BLaER1 treated with 17β-estradiol and CSF1 and Interleukin-3, amounts not matched to agents 10 nM and 100 nM (cell line): ENCODE data around the gene NAGPA.

ENCODE experiments used
- H3K27ac ChIP-seq, 11 experiments: shearing (Covaris generic); formaldehyde crosslinking; 2 replicates each; pipeline ENCODE4 v1.8.1; 2022
- H3K27me3 ChIP-seq, 11 experiments: shearing (Covaris generic); formaldehyde crosslinking; 2 replicates each; pipeline ENCODE4 v1.8.1; 2022
- H3K36me3 ChIP-seq, 11 experiments: shearing (Covaris generic); formaldehyde crosslinking; 2 replicates each; pipeline ENCODE4 v1.8.1; 2022
- H3K4me1 ChIP-seq, 10 experiments: shearing (Covaris generic); formaldehyde crosslinking; 2 replicates each; pipeline ENCODE4 v1.8.1; 2022
- H3K4me2 ChIP-seq, 11 experiments: shearing (Covaris generic); formaldehyde crosslinking; 2 replicates each; pipeline ENCODE4 v1.8.1; 2022
- H3K4me3 ChIP-seq, 10 experiments: shearing (Covaris generic); formaldehyde crosslinking; 2 replicates each; pipeline ENCODE4 v1.8.1; 2022
- H3K9ac ChIP-seq, 11 experiments: shearing (Covaris generic); formaldehyde crosslinking; 2 replicates each; pipeline ENCODE4 v1.8.1; 2022
- H3K9me3 ChIP-seq, 11 experiments: shearing (Covaris generic); formaldehyde crosslinking; replicated peaks in 1 of 11; 2 replicates each; pipeline ENCODE4 v1.8.1; 2022
- H4K20me1 ChIP-seq, 11 experiments: shearing (Covaris generic); formaldehyde crosslinking; 2 replicates each; pipeline ENCODE4 v1.8.1; 2022
- Cebpa-rat ChIP-seq, 11 experiments: shearing (Covaris generic); IDR thresholded peaks; 2 replicates each; pipeline ENCODE4 v1.8.1; 2022

The NAGPA gene

GRCh38 chr16:5028950-5029475, 4.7 kb downstream of the NAGPA start:
- no peak for TF ChIP-seq Cebpa-rat (IDR thresholded peaks at IDR 0.05)
- no peak overlapping the region for H3K27ac ChIP-seq
- H3K9me3 ChIP-seq: no peaks in the 10 kb centered on the region
- no peak overlapping the region for H3K9ac ChIP-seq
- H3K27me3 ChIP-seq: no peaks in the 10 kb centered on the region
- H3K4me1 ChIP-seq: peaks cover 10 to 30% (median 14%) of the 10 kb centered on the region in 10 experiments
- no peak overlapping the region for H3K4me3 ChIP-seq
- no peak overlapping the region for H3K4me2 ChIP-seq
- H3K36me3 ChIP-seq: peaks cover 0 to 73% (median 31%) of the 10 kb centered on the region in 11 experiments; a peak in 15 of 22 replicates
- H4K20me1 ChIP-seq: peaks cover 0 to 63% (median 7%) of the 10 kb centered on the region in 11 experiments; a peak in 10 of 22 replicates

GRCh38 chr16:5027575-5028235, 6.0 kb downstream of the NAGPA start:
- Histone ChIP-seq H3K27me3 (no peaks in the 10 kb centered on the region), H3K4me2 (no peak overlapping the region), H3K4me3 (no peak overlapping the region), H3K4me1 (peaks cover 4 to 26% (median 8%) of the 10 kb centered on the region in 10 experiments), H3K9ac (no peak overlapping the region), H3K27ac (no peak overlapping the region), H3K9me3 (no peaks in the 10 kb centered on the region), H4K20me1 (peaks cover 0 to 74% (median 7%) of the 10 kb centered on the region in 11 experiments; a peak in 10 of 22 replicates), H3K36me3 (peaks cover 0 to 73% (median 31%) of the 10 kb centered on the region in 11 experiments; a peak in 15 of 22 replicates)
- no peak for TF ChIP-seq Cebpa-rat (IDR thresholded peaks at IDR 0.05)

GRCh38 chr16:5027086-5027485, 6.6 kb downstream of the NAGPA start:
- no peak overlapping the region for H3K27ac ChIP-seq
- no peak overlapping the region for H3K4me2 ChIP-seq
- H3K9me3 ChIP-seq: no peaks in the 10 kb centered on the region
- no peak overlapping the region for H3K4me3 ChIP-seq
- peaks cover 0 to 73% (median 31%) of the 10 kb centered on the region in 11 experiments; a peak in 15 of 22 replicates for H3K36me3 ChIP-seq
- no peak for TF ChIP-seq Cebpa-rat (IDR thresholded peaks at IDR 0.05)
- H3K9ac ChIP-seq: no peak overlapping the region; a peak in 1 of 22 replicates
- no peaks in the 10 kb centered on the region for H3K27me3 ChIP-seq
- peaks cover 0 to 20% (median 2%) of the 10 kb centered on the region in 10 experiments; a peak in 8 of 20 replicates for H3K4me1 ChIP-seq
- peaks cover 0 to 74% (median 7%) of the 10 kb centered on the region in 11 experiments; a peak in 10 of 22 replicates for H4K20me1 ChIP-seq

GRCh38 chr16:5026664-5027063, 7.1 kb downstream of the NAGPA start:
- H3K9ac ChIP-seq: no peak overlapping the region; a peak in 1 of 22 replicates
- H4K20me1 ChIP-seq: peaks cover 0 to 74% (median 7%) of the 10 kb centered on the region in 11 experiments; a peak in 10 of 22 replicates
- H3K4me3 ChIP-seq: no peak overlapping the region
- H3K4me2 ChIP-seq: no peak overlapping the region
- no peak for TF ChIP-seq Cebpa-rat (IDR thresholded peaks at IDR 0.05)
- H3K27me3 ChIP-seq: no peaks in the 10 kb centered on the region
- H3K9me3 ChIP-seq: no peaks in the 10 kb centered on the region
- no peak overlapping the region for H3K27ac ChIP-seq
- H3K4me1 ChIP-seq: peaks cover 0 to 15% (median 0%) of the 10 kb centered on the region in 10 experiments; a peak in 6 of 20 replicates
- H3K36me3 ChIP-seq: peaks cover 0 to 72% (median 31%) of the 10 kb centered on the region in 11 experiments; a peak in 15 of 22 replicates

- no peak overlapping the region for H3K4me2 ChIP-seq
- no peak for TF ChIP-seq Cebpa-rat (IDR thresholded peaks at IDR 0.05)
- H3K27ac ChIP-seq: no peak overlapping the region
These were observed 8.5 kb downstream of the NAGPA start for GRCh38 chr16:5025171-5025632.

GRCh38 chr16:5024632-5025031, 9.1 kb downstream of the NAGPA start:
- Histone ChIP-seq H3K4me1 (peaks cover 7 to 13% (median 11%) of the 10 kb centered on the region in 10 experiments; a peak in 17 of 20 replicates), H4K20me1 (peaks cover 0 to 56% (median 7%) of the 10 kb centered on the region in 11 experiments; a peak in 10 of 22 replicates), H3K27me3 (no peaks in the 10 kb centered on the region), H3K9me3 (no peaks in the 10 kb centered on the region), H3K27ac (no peak overlapping the region), H3K9ac (no peak overlapping the region), H3K4me3 (no peak overlapping the region), H3K36me3 (peaks cover 0 to 53% (median 29%) of the 10 kb centered on the region in 11 experiments; a peak in 15 of 22 replicates), H3K4me2 (no peak overlapping the region)
- no peak for TF ChIP-seq Cebpa-rat (IDR thresholded peaks at IDR 0.05)

More at GRCh38 chr16:5025171-5025632, 8.5 kb downstream of the NAGPA start:
- Histone ChIP-seq H3K4me3 (no peak overlapping the region), H3K4me1 (peaks cover 7 to 12% (median 10%) of the 10 kb centered on the region in 10 experiments; a peak in 17 of 20 replicates), H4K20me1 (peaks cover 0 to 61% (median 7%) of the 10 kb centered on the region in 11 experiments; a peak in 10 of 22 replicates), H3K27me3 (no peaks in the 10 kb centered on the region), H3K9ac (no peak overlapping the region), H3K9me3 (no peaks in the 10 kb centered on the region), H3K36me3 (peaks cover 0 to 59% (median 29%) of the 10 kb centered on the region in 11 experiments; a peak in 15 of 22 replicates)

GRCh38 chr16:5022521-5022920, 11.2 kb downstream of the NAGPA start:
- Histone ChIP-seq H3K27me3 (no peaks in the 10 kb centered on the region), H3K4me2 (no peak overlapping the region), H3K4me3 (no peak overlapping the region), H3K27ac (no peak overlapping the region), H4K20me1 (peaks cover 0 to 36% (median 7%) of the 10 kb centered on the region in 11 experiments; a peak in 7 of 22 replicates), H3K4me1 (peaks cover 7 to 13% (median 11%) of the 10 kb centered on the region in 10 experiments; a peak in 17 of 20 replicates), H3K36me3 (peaks cover 0 to 32% (median 13%) of the 10 kb centered on the region in 11 experiments; a peak in 12 of 22 replicates), H3K9ac (no peak overlapping the region), H3K9me3 (no peaks in the 10 kb centered on the region)
- no peak for TF ChIP-seq Cebpa-rat (IDR thresholded peaks at IDR 0.05)

GRCh38 chr16:5020551-5020950, 13.2 kb downstream of the NAGPA start:
- Histone ChIP-seq H3K27ac (no peak overlapping the region), H3K4me2 (peak overlapping the region in 10 of 11 experiments; percentile 9 to 68 (median 50); a peak in 17 of 22 replicates), H3K4me3 (no peak overlapping the region), H3K27me3 (no peaks in the 10 kb centered on the region), H4K20me1 (peaks cover 0 to 26% (median 7%) of the 10 kb centered on the region in 11 experiments; a peak in 8 of 22 replicates), H3K9me3 (no peaks in the 10 kb centered on the region), H3K9ac (peak overlapping the region in 1 of 11 experiments; percentile 18; a peak in 1 of 22 replicates), H3K4me1 (peaks cover 7 to 17% (median 11%) of the 10 kb centered on the region in 10 experiments; a peak in 17 of 20 replicates), H3K36me3 (peaks cover 0 to 15% (median 5%) of the 10 kb centered on the region in 11 experiments; a peak in 10 of 22 replicates)
- TF ChIP-seq Cebpa-rat (IDR thresholded peaks at IDR 0.05): no peak

- H3K36me3 ChIP-seq: peaks cover 0 to 7% (median 0%) of the 10 kb centered on the region in 11 experiments; a peak in 10 of 22 replicates
- no peaks in the 10 kb centered on the region for H3K9me3 ChIP-seq
- no peak overlapping the region for H3K4me3 ChIP-seq
- peaks cover 7 to 17% (median 11%) of the 10 kb centered on the region in 10 experiments; a peak in 17 of 20 replicates for H3K4me1 ChIP-seq
- TF ChIP-seq Cebpa-rat (IDR thresholded peaks at IDR 0.05): no peak
- peaks cover 0 to 19% (median 0%) of the 10 kb centered on the region in 11 experiments; a peak in 6 of 22 replicates for H4K20me1 ChIP-seq
- no peak overlapping the region for H3K9ac ChIP-seq
- H3K27ac ChIP-seq: no peak overlapping the region
- no peaks in the 10 kb centered on the region for H3K27me3 ChIP-seq
- H3K4me2 ChIP-seq: 0 out of 22 replicates have a peak overlapping the region, but pooled peaks of 1 of the 11 experiments have one; percentile 68
These were observed 14.0 kb downstream of the NAGPA start for GRCh38 chr16:5019775-5020174.
